GM18951 (cell line): ENCODE measurements around the gene GLDC.
A peak's percentile ranks its signal among the peaks of the same experiment; 100 is the strongest.
"Not testable (repeated sequence)": the region's sequence is repeated elsewhere in the genome, so short reads cannot be mapped to it uniquely, and the experiment has no call there.

Source experiments
- POLR2A ChIP-seq: IDR thresholded peaks from 4 replicates; pipeline ENCODE4 v1.6.1; 2011; ENCODE audit warnings: mild to moderate bottlenecking; ENCODE audit not compliant: insufficient read length, insufficient read depth; ENCODE audit errors: extremely low read depth
- in situ Hi-C: fragments of 300-500 bp; cut with MboI; formaldehyde crosslinking; loops from one replicate; pipeline ENCODE4 v1.12.0; 2022; ENCODE audit warnings: low sequenced_read_pairs, mixed read lengths, inconsistent platforms; ENCODE audit not compliant: unreplicated experiment

The GLDC gene

DNA sequence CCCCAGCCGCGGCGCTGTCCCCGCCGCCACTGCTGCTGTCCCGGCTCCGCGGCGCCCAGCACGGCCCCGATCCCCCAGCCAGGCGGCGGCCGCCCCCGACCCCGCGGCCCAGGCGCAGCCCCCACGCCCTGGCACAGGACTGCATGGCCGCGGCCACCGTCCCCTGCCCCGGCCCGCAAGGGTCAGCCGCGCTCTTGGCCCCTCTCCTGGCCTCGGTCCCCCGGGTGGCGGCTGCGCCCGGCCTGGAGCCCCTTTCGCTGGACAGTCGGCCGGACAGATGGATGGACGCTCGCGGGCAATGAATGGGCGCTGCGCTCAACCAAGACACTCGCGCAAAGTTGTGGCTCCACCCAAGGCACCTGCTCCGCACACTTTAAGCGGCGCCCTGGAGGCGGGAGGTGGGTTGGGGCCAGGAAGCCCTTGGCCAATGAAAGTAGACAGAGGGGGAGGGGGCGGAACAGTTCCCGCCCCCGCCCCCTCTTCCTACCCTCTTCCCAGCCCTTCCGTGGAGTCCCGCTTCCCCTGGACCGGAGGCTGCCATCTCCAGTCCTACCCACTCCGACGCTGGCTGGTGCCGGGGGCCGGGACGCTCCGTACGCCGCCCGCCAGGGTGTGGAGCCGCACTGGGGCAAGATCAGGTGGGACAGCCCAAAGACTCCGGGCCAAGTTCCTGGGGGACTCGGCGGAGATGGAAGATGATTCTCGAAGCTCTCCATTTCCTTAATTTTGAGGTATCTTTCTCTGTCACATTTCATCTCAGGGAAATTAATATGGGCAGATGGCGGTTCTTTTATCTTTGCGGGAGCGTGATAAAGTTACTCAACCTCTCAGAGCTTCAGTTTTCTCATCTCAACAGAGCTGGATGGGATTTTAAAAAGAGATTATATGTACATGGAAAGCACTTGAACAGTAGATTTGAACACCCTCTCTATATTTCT lies at the start of gene GLDC:
Gene GLDC (minus strand): TSS at position 375 of the 938 bp plus-strand sequence. CDS start 230 bp downstream, at position 145.
- TF ChIP-seq POLR2A: peak; percentile 70
- in situ Hi-C loops: no loop called here

DNA sequence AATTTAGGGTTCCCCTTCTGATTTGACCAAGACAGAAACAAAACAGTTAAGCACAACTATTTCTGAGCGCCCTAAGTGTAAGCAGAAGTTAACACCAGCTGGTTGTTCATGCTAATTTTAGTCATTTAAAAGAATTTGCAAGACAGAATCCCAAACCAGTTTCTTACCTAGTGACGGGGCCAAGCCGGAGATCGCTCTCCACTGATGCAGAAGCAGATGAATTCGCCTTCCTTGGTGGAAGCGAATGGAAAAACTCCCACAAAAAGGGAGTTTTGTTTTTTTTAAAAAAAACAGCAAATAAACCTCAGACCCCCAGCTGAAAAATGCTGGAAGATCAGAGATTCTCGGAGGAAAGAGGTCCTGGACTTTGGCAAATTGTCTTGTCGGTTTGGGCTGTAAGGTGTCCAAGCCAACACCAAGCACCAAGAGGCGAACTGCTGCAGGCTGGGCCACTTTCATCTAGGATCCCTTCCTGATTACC lies 47.4 kb upstream of the GLDC start:
- peak; percentile 27 for TF ChIP-seq POLR2A
- in situ Hi-C loops: no loop called here

GRCh38 chr9:6692433-6692832 lies 46.9 kb upstream of the GLDC start:
- TF ChIP-seq POLR2A: no peak
- in situ Hi-C loops: no loop called here

DNA sequence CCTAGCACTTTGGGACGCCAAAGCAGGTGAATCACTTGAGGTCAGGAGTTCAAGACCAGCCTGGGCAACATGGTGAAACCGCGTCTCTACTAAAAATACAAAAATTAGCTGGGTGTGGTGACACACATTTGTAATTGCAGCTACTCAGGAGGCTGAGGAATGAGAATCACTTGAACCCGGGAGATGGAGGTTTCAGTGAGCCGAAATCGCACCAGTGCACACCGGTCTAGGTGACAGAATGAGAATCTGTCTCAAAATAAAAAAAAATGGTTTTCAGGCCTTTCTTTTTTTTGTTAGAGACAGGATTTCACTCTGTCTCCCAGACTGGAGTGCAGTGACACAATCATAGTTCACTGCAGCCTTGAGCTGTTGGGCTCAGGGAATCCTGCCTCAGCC lies 45.1 kb upstream of the GLDC start:
- in situ Hi-C loops: not testable (repeated sequence)

GRCh38 chr9:6689893-6690674 lies 44.6 kb upstream of the GLDC start:
- in situ Hi-C loops: no loop called here
- no peak for TF ChIP-seq POLR2A

DNA sequence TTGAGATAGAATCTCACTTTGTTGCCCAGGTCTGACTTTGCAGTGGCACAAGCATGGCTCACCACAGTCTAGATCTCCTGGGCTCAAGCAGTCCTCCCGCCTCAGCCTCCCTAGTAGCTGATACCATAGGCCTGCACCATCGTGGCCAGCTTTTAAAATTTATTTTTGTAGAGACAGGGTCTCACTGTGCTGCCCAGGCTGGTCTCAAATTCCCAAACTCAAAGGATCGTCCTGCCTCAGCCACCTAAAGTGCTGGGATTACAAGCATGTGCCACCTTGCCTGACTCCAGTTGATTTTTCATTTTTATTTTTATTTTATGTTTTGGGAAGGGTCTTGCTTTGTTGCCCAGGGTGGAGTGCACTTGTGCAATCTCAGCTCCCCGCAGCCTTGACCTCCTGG lies 41.7 kb upstream of the GLDC start:
- no peak for TF ChIP-seq POLR2A
- in situ Hi-C loops: no loop called here

- in situ Hi-C loops: no loop called here
- TF ChIP-seq POLR2A: no peak
Observed at GRCh38 chr9:6686396-6686795, 40.9 kb upstream of the GLDC start.

DNA sequence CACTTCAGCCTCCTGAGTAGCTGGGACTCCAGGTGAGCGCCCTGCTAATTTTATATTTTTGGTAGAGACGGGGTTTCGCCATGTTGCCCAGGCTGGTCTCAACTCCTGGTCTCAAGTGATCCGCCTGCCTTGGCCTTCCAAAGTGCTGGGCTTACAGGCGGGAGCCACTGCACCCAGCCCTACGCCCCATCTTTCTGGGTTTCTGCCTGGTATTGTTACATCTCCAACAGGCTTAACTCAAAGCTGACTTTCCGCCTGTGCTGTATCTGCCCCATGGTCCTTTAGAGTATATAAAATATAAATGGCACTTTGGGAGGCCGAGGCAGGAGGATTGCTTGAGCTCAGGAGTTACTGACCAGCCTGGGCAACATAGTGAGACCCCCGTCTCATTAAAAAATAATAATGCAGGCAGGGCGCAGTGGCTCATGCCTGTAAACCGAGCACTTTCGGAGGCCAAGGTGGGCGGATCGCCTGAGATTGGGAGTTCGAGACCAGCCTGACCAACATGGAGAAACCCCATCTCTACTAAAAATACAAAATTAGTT lies 36.5 kb upstream of the GLDC start:
- in situ Hi-C loops: no loop called here
- TF ChIP-seq POLR2A: no peak

DNA sequence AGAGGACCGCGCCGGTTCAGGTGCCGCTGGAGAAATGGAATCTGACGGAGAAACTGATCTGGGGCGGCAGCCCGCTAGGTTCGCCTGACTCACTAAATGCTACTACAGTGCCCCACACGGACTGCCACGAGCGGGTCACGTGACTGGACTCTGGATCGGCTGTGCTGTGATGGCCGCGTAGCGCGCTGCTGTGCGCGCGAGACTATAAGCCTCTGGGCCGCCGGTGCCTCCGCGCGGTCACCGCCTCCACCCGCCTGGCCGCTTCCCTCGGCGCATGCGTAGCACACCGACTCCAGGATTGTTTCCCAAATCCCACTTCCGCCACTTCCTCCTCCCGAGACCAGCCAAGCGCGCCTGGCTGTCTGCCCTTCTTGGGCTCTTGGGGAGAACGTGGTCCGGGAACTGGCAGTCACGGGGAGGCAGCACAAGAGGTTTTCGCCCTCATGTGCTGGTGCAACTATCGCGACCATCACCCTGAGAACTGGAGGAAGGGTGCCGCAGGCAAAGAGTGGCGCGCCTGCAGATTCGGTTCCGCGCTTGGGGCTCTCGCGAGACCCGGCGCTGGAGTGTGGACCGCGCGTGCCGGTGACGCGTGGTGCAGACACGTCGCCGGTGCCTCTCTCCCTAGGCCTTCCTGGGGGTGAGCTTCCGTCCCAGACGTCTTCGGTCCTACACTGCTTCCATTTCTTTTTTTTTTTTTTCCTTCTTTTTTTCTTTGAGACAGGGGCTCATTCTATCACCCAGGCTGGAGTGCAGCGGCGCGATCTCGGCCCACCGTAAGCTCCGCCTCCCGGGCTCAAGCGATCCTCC lies 35.8 kb upstream of the GLDC start:
- in situ Hi-C loops: no loop called here
- TF ChIP-seq POLR2A: peak; percentile 94

- no peak for TF ChIP-seq POLR2A
- in situ Hi-C loops: no loop called here
Observed at GRCh38 chr9:6680797-6681146, 35.2 kb upstream of the GLDC start.

DNA sequence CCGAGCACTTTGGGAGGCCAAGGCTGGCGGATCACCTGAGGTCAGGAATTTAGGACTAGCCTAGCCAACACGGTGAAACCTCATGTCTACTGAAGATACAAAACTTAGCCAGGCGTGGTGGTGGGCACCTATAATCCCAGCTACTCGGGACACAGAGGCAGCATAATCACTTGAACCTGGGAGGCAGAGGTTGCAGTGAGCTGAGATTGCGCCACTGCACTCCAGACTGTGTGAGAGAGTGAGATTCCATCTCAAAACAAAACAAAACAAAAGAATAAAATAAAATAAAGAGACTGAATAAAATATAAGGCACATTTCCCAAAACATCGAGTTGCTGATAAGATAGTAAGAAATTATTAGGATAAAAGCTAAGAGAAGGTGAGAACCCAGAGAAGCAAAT lies 32.3 kb upstream of the GLDC start:
- TF ChIP-seq POLR2A: no peak
- in situ Hi-C loops: no loop called here

GRCh38 chr9:6676254-6676921 lies 30.9 kb upstream of the GLDC start:
- TF ChIP-seq POLR2A: no peak
- in situ Hi-C loops: no loop called here
